Measurements from ENCODE around the gene CIRBP.
A peak's percentile ranks its signal among the peaks of the same experiment; 100 is the strongest.

Gene CIRBP

DNA sequence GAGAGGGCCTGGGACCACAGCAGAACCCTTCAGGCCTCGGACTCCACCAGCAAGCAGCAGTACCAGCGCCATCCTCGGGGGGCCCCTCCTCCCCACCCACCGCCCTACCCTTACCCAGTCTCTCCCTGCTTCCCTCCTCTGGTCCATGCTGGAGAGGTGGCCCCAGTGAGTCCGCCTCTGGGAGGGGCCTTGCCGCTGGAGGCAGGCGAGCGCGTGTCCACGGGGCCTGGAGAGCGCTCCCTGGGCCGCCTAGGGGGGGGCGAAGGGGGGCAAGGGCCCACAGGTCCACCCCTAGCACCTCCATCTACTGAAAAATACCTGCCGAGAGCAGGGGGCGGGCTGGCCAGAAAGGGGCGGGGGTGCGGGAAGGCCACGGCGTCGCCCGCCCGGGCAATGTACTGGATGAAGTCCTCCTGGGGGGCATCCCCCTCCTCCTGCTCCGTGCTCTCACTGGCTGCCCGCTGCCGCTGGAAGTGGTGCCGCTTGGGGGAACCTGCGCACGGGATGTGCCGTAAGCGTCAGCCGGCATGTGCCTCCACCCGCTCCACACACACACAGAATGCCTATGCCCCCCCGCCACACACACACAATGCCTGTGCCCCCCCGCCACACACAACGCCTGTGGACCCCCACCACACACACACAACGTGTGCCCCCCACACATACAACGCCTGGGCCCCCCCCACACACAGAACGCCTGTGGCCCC is 38.2 kb upstream of the CIRBP start:
- DNase-seq (ENCODE audit: low read depth in 2 of 2), result no peak

DNA sequence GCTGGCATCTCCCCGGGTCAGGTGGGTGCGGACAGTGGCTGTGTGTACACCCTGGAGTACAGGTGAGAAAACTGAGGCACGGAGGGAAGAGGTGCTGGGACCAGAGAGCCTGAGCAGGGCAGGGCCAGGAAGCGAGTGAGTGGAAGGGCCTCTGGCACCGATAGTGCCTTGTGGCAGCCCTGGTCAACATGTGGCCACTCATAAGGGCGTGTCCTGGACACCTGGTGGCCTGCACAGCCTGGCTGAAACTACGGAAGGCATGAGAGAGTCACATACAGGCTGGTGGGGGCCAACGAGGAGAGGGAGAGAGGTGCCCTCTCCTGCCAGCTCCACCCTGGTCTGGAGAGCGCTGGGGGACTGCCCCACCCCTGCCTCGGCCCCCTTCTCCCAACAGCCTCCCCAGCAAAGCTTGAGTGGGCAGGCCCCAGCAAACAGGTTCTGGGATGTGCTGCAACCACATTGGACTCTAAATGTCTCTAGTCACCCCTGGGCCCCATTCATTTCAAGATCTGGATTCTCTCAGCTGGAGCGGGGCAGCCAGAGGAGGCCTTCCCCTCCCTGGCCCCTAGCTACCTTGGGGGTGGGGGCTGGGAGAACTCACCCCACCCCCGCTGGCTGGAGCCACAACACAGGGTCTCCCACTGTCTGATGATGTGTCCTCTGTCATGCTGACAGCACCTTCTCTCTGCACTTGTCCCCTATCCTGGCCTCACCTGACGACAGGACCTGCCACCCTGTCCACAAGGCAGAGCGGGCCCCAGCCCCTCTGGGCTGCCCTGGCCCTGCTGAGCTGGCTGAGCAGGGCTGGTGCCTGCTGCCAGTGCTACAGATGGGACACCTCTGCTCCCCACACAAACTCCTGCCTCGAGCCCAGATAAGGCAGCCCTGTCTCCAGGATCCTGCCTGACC is 37.1 kb upstream of the CIRBP start:
- no peak for DNase-seq (ENCODE audit: low read depth in 2 of 2)

DNA sequence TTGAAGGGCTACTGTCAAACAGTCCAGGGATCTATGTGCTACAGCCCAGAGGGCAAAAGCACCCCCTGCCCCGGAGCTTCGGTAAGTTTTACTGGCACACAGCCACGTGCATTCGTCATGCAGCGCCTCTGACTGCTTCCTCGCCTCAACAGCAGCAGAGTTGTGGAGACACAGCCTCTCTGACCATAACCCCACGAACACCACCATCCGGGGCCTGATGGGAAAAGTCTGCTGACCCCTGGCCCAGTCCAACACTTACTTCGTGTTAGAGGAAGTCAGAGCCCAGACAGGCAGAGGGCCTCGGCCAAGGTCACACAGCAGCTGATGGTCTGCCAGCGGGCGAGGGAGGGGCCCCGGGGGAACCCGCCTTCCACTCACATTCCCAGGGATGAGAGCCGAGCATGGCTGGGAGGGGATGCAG is 36.5 kb upstream of the CIRBP start:
- no peak for DNase-seq (ENCODE audit: low read depth in 2 of 2)

DNA sequence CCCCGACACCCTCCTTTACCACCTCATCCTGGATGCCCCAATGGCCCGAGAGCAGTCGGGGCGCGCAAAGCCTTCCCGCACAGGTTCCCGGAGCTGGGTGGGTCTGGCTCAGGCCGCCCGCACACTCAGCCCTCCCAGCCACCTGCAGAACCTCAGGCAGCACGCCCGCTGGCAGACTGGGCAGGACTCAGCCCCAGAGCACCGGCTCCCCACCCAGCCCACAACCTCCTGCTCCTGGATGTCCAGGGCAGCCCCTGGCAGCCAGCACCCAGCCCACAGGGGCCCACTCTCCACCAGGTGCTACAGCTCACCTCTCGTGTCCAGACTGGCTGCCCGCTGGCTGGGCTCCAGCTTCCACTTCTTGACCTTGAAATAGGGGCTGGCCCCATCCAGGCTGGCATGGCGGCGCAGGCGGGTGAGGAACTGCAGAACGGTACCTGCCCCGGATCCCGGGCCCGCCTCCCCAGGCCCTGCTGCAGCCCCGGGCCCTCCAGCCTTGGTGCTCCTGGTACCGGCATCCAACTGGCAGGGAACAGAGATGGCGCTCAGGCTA is 35.9 kb upstream of the CIRBP start:
- no peak for DNase-seq (ENCODE audit: low read depth in 2 of 2)

DNA sequence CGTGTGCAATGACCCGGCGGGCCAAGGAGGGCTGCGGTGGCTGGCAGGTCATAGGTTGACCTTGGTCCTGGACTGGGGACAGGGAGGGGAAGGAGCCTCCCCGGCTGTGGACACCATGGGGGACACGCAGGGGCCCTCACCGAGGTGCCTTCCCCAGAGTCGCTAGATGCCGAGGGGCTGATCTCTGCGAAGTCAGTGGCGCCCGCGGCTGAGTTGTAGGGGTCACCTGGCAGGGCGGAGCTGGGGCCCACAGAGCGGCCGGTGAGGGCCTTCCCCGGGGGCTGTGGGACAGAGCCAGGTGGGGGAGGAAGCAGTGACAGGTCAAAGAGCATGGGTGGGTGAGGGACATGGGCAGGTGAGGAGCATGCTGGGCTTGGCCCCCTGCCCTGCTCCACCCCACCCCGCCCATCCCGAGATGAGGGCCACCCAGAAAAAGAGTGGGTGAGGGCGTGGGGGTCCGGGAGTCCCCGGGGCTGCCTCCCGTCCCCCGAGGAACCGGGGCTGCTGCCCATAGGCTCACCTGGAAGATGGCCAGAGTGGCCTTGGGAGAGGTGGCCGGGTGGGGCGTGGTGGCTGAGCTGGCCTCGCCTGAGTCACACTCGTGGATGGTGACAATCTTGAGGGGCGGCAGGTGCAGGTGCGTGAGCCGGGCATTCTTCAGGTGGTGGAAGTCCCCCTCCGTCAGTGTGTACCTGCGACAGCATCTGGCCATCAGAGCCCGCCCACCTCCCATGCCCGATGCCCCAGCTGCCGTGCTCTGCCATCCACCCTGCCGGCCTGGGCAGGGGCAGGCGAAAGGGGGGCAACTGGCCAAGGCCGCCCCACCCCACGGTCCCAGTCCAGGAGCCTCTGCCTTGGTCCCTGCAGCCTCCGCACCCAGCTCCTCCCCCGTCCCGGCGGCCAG is 34.8 kb upstream of the CIRBP start:
- DNase-seq (ENCODE audit: low read depth in 2 of 2), result no peak

DNA sequence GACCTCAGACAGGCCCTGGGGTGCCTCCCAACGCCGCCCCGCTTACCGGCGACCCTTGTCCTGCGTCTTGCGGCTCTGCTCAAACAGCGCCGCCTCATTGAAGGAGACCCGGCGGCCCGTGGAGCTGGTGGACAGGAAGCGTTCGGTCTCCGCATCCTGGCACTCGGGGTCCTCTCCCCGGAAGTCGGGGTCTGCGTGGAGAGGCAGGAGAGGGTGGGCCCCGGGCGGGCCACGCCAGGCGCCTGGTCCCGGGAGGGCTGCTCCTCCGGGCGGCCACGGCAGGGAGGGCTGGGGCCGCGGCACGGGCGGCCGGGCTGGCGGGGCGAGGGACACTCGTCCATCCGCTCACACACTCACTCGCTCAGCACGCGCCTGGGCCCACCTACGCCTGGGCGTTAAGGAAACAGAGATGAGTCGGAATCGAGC is 34.2 kb upstream of the CIRBP start:
- DNase-seq (ENCODE audit: low read depth in 2 of 2), result no peak

DNA sequence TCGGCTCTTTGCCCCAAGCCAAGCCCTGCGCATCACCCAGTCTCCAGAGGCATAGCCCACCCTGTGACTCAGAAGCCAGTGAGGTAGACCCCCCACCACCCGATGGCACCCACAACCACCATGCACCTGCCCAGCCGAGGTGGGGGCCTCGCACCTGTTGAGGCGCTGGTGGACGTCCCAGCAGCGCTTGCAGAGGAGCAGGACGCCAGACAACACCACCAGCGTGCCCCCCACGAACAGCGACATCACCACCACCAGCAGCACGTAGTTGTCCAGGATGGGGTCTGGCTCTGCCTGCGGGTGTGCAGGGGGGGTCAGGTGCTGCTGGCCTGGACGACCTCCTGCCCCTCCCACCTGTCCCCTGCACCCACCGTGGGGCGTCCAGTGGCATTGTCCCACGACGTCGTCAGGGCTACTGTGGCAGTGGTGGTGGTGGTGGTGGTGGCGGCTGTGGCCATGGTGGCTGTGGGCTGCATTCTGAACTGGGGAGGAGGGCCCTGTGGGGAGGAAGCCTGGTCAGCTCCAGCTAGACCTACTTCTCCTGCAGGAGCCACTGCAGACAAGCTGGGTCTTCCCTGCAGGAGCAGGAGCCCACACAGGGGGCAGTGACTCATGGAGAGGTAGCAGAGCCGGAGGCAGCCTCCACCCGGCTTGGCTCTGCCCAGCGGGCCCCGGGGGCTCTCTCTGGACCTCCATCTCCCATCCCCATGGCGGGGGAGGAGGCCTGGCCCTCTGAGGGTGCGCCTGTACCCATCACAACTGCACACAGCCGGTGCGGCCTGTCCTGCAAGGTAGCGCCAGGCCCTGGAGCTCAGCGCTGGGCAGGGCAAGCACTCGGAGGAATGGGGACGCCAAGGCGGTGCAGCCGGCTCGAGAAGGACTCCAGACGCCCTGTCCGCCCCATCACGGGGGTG is 33.2 kb upstream of the CIRBP start:
- DNase-seq (ENCODE audit: low read depth in 2 of 2), result no peak

DNA sequence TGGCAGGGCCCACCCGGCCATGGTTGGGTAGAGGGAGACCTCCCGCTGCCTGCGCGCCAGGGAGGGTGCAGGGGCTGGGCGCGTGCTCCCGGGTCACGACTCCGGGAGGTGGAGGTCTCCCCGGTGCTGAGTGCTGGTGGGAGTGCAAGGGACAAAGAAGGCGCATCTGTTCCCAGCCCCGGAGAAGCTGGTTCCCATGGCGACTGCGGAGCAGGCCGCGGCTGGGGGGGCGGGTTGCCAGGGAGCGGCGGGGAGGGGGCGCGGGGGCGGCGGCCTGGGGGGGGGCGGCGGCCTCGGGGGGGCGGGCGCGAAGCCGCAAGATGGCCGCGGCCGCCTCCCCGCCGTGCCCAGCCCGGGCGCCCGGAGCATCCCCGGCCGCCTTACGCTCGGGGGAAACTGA is 32.6 kb upstream of the CIRBP start:
- DNase-seq (ENCODE audit: low read depth in 2 of 2), result no peak

DNA sequence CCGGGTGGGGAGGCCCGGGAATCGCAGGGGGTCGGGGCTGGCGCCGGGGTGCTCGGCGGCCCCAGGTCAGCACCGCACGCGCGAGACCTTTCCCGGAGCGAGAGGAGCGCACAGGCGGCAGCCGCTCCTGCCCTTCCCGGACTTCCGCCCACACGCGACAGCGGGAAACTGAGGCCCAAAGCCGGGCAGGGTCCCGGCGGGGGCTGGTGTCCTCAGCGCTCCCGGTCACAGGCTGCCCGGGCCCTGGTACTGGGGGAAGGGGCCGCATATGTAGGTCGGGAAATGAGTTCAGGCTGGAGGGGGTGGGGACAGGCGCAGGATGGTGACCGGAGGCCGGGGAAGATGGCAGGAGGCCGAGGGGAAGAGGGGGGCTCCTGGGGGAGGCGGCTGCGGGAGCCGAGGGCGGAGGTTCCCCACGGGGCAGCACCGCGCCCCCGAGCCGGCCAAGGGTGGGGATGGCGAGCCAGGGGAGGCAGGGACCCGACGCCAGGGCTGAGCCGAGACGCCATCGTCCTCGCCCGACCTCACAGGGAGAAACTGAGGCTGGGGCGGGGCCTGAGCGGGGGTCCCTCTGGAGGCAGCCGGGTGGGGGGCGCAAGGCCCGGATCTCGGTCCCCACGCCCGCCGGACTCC is 32.0 kb upstream of the CIRBP start:
- no peak for DNase-seq (ENCODE audit: low read depth in 2 of 2)

DNA sequence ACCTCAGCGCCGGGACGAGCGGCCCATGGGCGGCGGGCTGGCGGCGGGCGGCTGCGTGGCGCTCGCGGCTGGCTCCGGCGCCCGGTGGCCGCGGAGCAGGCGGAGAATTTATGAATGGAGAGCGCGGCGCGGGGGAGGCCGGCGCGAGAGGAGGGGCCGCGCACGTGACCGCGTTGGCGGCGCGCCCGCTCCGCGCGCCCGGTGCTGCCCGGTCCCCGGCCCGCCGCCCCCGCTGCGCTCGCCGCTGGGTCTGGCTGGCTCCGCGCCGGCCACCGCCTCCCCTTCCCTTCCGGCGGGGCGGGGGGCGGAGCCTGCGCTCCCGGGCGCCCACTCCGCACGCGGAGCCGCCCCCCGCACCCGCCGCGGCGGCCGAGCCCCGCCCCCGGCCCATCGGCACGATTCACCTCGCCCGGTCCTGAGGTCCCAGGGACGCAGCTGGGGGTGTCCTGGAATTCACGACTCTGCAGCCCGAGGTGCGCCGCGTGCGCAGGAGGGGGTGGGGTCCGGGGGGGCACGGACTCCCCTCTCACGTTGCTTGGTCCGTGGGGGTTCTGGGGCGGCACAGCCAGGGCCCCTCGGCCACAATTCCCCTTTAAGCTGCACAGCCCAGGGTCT is 31.3 kb upstream of the CIRBP start, which contains the start of gene CBARP:
Gene CBARP, minus strand, starts transcription at position 252 of the 615 bp plus-strand sequence. CDS start 1,905 bp downstream, outside the sequence.
- no peak for DNase-seq (ENCODE audit: low read depth in 2 of 2)

DNA sequence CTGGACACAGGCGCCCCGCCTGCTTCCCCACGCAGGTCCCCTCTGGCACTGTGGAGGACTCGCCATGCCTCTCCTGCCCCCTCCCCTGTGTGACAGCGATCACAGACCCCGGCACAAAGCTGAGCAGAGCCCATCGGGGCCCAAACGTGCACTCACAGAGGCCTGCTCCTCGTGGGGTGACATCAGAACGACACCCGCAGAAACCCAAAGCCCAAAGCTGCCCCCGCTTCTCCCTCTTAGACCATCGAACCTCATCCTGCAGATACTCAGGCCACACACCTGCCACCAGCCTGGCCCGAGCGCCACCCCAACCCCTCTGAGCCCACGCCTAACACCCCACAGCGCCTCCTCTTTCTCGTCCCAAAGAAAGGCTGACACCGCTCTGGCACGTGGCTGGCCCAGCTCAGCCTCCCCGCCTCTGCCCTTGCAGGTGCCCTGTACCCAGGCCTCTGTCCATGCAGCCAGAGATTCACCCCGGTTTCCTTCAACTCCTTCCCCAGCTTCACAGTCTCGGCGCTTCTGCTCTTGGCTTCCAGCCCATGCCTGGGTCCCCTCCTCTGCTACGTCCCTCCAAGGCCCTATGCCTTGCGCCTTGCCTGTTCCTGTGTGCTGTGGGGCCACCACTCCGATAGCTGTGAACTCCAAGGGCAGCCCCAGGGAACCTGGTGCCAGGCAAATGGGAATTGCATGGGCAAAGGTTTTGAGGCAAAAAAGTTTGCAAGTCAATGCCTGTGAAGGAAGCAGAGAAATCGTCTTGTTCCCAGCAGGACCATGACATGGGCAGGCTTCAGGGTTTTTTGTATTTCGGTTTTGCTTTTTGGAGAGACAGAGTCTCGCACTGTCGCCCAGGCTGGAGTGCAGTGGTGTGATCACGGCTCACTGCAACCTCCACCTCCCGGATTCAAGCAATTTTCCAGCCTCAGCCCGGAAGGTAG is 30.5 kb upstream of the CIRBP start:
- no peak for DNase-seq (ENCODE audit: low read depth in 2 of 2)

DNA sequence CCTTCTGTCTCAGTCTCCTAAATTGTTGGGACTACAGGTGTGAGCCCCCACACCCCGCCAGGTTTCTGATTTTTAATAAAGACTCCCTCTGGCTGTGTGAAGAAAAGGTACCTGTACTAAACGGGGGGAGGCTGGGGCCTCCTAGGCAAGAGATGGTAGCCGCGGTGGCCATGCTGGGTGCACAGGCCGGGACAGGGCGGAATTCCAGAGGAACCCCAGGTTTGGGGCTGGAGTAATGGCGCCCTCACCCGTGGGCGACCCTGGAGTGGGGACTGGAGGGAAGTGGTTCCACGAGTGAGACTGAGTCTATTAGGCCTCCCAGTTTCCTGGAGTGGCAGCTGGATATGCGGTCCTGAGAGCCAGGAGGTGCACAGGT is 29.7 kb upstream of the CIRBP start:
- DNase-seq (ENCODE audit: low read depth in 2 of 2), result no peak

DNA sequence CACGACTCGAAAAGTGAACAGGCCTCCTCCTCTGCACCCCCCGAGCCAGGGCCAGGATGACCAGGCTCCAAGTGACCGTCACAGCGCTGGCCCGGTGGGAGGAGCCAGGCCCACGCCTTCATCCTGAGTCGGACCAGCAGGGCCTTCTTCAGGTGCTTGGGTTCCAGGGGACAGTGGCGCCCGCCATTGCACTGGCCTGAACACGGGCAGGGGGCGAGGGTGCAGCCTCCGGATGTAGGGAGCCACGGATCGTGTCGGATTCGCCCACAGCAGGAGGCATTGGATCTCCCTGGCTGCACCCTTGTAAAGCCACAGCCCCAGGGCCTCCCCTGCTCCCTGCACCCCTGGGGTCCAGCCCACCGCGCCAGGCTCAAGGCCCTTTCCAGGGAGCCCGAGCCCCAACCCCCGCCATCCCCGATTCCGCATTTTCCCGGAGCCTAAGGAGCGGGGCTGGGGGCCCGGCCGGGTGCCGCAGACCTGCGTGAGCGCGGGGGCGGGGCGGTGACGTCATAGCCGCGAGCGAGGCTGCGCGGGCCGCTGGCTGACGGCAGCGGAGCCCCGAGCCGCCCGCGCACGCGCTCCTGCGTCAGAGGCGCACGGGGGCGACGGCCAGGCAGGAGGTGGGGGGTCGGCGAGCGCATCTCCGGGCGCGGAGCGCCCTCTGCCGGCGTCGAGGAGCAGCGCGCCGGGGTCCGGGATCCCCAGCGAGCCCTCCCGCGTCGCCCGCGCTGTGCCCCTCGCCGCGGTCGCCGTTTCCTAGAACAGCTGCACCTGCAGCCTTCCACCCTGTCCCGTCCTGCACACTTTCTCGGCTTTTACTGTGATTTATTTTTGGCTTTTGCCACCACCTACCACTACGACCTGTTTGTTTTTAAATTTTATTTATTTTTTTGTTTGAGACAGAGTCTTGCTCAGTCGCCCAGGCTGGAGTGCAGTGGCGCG is 29.1 kb upstream of the CIRBP start:
- peak; percentile 82 to 89 for DNase-seq (ENCODE audit: low read depth in 2 of 2)

DNA sequence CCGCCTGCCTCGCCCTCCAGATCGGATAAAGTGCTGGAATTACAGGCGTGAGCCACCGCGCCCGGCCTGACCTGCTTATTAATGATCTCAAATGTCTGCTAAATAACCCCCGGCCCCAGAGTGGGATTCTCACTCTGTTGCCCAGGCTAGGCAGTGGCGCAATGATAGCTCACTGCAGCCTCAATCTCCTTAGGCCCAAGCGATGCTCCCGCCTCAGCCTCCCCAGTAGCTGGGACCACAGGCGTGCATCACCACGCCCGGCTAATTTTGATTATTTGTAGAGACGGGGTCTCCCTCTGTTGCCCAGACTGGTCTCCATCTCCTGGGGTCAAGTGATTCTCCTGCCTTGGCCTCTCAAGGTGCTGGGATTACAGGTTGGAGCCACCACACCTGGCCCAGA is 28.2 kb upstream of the CIRBP start:
- DNase-seq (ENCODE audit: low read depth in 2 of 2), result no peak

DNA sequence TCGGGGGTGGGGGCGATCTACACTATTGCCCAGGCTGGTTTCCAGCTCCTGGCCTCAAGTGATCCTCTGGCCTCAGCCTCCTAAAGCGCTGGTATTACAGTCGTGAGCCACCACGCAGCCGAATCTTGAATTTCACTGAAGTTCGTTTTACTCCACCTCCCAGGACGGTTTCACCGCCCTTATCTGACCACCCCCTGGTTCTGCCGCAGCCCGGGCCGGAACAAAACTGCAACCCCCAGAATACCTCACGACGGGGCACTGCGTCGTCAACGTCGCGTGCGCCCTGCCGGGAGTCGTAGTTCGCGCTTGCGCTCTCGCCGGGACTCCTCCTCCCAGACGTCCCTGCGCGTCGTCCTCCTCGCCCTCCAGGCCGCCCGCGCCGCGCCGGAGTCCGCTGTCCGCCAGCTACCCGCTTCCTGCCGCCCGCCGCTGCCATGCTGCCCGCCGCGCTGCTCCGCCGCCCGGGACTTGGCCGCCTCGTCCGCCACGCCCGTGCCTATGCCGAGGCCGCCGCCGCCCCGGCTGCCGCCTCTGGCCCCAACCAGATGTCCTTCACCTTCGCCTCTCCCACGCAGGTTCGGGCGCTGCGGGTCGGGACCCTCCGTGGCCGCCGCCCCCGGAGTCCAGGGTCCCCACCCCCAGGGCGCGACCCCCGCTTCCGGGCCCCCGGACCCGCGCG is 27.6 kb upstream of the CIRBP start, which contains the start of gene ATP5F1D:
Gene ATP5F1D, plus strand, starts transcription at position 335 of the 679 bp plus-strand sequence. Its CDS starts 100 bp downstream, at position 435.
- DNase-seq (ENCODE audit: low read depth in 2 of 2), result peak; percentile 84 to 91

Measured in stimulated activated CD8-positive, alpha-beta memory T cell treated with anti-CD3 and anti-CD28 coated beads, Interleukin-7, amount 100 ng/mL, for 1 hour (primary cell).